ENCODE measurements around the gene PCDHA3. TPM values are rescaled to one million over a fixed set of nuclear protein-coding genes. Genes with fewer than 3 reads are reported as not detected.
A peak's percentile ranks its signal among the peaks of the same experiment; 100 is the strongest.
"Not testable (repeated sequence)": the region's sequence is repeated elsewhere in the genome, so short reads cannot be mapped to it uniquely, and the experiment has no call there.

Gene PCDHA3
- total RNA-seq, 1 donor from 2014 or later: 1.3 TPM

DNA sequence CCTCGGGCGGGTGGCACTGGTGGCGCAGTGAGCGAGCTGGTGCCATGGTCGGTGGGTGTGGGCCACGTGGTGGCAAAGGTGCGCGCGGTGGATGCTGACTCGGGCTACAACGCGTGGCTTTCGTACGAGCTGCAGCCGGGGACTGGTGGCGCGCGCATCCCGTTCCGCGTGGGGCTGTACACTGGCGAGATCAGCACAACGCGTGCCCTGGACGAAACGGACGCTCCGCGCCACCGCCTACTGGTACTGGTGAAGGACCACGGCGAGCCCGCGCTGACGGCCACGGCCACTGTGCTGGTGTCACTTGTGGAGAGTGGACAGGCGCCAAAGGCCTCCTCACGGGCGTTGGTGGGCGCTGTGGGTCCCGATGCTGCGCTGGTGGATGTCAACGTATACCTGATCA lies 8.0 kb downstream of the PCDHA3 start:
- no peaks in the 10 kb centered on the region for H3K27me3 ChIP-seq
- no peaks in the 10 kb centered on the region for H3K36me3 ChIP-seq
- H3K27ac ChIP-seq: no peak overlapping the region
- ATAC-seq: no peak
- H3K9me3 ChIP-seq: no peaks in the 10 kb centered on the region
- TF ChIP-seq, protein P1, sequence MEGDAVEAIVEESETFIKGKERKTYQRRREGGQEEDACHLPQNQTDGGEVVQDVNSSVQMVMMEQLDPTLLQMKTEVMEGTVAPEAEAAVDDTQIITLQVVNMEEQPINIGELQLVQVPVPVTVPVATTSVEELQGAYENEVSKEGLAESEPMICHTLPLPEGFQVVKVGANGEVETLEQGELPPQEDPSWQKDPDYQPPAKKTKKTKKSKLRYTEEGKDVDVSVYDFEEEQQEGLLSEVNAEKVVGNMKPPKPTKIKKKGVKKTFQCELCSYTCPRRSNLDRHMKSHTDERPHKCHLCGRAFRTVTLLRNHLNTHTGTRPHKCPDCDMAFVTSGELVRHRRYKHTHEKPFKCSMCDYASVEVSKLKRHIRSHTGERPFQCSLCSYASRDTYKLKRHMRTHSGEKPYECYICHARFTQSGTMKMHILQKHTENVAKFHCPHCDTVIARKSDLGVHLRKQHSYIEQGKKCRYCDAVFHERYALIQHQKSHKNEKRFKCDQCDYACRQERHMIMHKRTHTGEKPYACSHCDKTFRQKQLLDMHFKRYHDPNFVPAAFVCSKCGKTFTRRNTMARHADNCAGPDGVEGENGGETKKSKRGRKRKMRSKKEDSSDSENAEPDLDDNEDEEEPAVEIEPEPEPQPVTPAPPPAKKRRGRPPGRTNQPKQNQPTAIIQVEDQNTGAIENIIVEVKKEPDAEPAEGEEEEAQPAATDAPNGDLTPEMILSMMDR (IDR thresholded peaks at IDR 0.05): no peak
- intact Hi-C loops (cut with DNase I): no loop called here
- no peaks in the 10 kb centered on the region for H3K4me1 ChIP-seq
- peak; percentile 53 for DNase-seq
- H3K4me3 ChIP-seq: no peak overlapping the region

GRCh38 chr5:140821375-140822280 lies 20.8 kb downstream of the PCDHA3 start, which contains the start of gene PCDHA5:
Gene PCDHA5 (plus strand): TSS chr5:140821613.
- Histone ChIP-seq H3K27me3 (peaks cover 4% of the 10 kb centered on the region), H3K4me1 (no peaks in the 10 kb centered on the region), H3K4me3 (peak within 1 kb of the TSS; percentile 17), H3K36me3 (no peaks in the 10 kb centered on the region), H3K27ac (no peak within 1 kb of the TSS), H3K9me3 (no peaks in the 10 kb centered on the region)
- DNase-seq (no peak), ATAC-seq (no peak)
- TF ChIP-seq, protein P1 (IDR thresholded peaks at IDR 0.05): peak; percentile 45
- intact Hi-C loops (cut with DNase I): no loop called here

GRCh38 chr5:140822281-140822629 lies 21.4 kb downstream of the PCDHA3 start:
- Histone ChIP-seq H3K27ac (no peak overlapping the region), H3K9me3 (no peaks in the 10 kb centered on the region), H3K36me3 (no peaks in the 10 kb centered on the region), H3K4me3 (no peak overlapping the region), H3K4me1 (no peaks in the 10 kb centered on the region), H3K27me3 (peaks cover 4% of the 10 kb centered on the region)
- TF ChIP-seq, protein P1 (IDR thresholded peaks at IDR 0.05): no peak
- no peak for DNase-seq
- intact Hi-C loops (cut with DNase I): no loop called here
- no peak for ATAC-seq

- H3K27ac ChIP-seq; ATAC-seq; H3K36me3 ChIP-seq; H3K4me1 ChIP-seq; H3K9me3 ChIP-seq; H3K4me3 ChIP-seq; intact Hi-C loops (cut with DNase I); DNase-seq: not testable (repeated sequence)
- H3K27me3 ChIP-seq: peaks cover 11% of the 10 kb centered on the region
Observed at GRCh38 chr5:140822969-140823368, 22.1 kb downstream of the PCDHA3 start.

GRCh38 chr5:140823475-140823874 lies 22.6 kb downstream of the PCDHA3 start:
- H3K27ac ChIP-seq: no peak overlapping the region
- TF ChIP-seq, protein P1 (IDR thresholded peaks at IDR 0.05): no peak
- H3K4me1 ChIP-seq: no peaks in the 10 kb centered on the region
- ATAC-seq: no peak
- H3K4me3 ChIP-seq: no peak overlapping the region
- intact Hi-C loops (cut with DNase I): no loop called here
- H3K36me3 ChIP-seq: no peaks in the 10 kb centered on the region
- peaks cover 5% of the 10 kb centered on the region for H3K9me3 ChIP-seq
- no peak for DNase-seq
- peaks cover 13% of the 10 kb centered on the region for H3K27me3 ChIP-seq

DNA sequence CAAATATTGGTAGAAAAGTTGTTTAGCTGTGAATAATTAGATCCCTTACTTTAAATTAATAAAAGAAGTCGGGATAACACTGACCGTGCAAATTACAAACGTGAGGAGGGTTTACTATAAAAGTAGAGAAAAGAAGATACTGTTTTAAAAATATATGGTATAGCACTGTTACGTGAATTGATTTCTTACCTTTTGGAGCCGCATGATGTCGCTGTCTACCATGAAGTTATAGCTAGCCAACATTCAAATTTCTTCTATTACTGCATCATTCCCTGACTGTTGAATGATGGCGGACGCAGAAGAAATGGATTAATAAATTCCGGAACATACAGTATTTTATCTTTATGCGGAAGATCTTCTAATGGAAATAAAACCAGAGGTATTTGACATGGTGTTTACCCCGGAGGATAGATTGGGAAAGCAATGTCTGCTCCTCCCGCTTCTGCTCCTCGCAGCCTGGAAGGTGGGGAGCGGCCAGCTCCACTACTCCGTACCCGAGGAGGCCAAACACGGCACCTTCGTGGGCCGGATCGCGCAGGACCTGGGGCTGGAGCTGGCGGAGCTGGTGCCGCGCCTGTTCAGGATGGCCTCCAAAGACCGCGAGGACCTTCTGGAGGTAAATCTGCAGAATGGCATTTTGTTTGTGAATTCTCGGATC lies 27.0 kb downstream of the PCDHA3 start, which contains the start of gene PCDHA6:
TSS of gene PCDHA6 (plus strand) at position 257 of the 658 bp plus-strand sequence. CDS start at position 389, 132 bp downstream.
- Histone ChIP-seq H3K9me3 (peaks cover 5% of the 10 kb centered on the region), H3K4me3 (peak within 1 kb of the TSS; percentile 6), H3K36me3 (no peaks in the 10 kb centered on the region), H3K27ac (no peak within 1 kb of the TSS), H3K4me1 (no peaks in the 10 kb centered on the region), H3K27me3 (peaks cover 14% of the 10 kb centered on the region)
- no peak for DNase-seq
- TF ChIP-seq, protein P1 (IDR thresholded peaks at IDR 0.05): no peak
- intact Hi-C loops (cut with DNase I): no loop called here
- ATAC-seq: no peak
